HG03521 (cell line): ENCODE measurements around the gene PKN1.
A peak's percentile ranks its signal among the peaks of the same experiment; 100 is the strongest.
"Not testable (repeated sequence)": the region's sequence is repeated elsewhere in the genome, so short reads cannot be mapped to it uniquely, and the experiment has no call there.

Source experiments
- ATAC-seq: cut with Tn5 transposase; IDR thresholded peaks from one replicate; pipeline ENCODE4 v1.9.1; 2021; ENCODE audit warnings: mild to moderate bottlenecking, moderate library complexity; ENCODE audit not compliant: unreplicated experiment

PKN1 gene

DNA sequence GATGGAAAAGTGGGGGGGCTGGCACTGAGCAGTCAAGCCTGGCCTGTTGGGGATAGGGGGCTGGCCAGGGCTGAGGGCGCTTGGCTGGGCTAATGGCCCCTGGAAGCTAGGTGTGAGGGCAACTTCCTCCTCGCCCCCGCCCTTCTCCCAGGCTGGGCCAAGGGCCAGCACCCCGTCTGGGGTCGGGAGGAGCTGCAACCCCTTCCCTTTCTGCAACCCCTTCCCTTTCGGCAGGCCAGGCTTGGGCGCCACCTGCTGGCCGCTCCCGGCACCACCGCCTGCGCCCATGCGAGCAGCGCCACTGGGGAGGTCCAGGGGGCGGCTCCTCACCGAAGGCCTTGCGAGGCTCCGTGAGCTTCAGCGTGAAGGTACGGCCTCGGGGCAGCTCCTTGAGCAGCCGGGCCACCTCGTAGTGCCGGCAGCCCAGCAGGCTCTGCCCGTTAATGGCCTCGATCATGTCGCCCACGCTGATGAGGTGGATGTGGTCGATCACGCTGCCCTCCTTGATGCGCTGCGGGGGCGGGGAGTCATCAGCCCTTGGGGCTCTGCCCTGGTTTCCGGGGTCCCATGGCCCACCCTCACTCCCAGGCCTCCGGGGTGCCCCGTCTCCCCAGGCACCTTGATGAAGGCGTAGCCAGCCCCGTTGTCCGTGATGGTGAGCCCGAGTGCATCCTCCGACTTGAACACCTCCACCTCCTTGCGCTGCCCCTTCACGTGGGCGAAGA lies 47.0 kb downstream of the PKN1 start:
- no peak for ATAC-seq

DNA sequence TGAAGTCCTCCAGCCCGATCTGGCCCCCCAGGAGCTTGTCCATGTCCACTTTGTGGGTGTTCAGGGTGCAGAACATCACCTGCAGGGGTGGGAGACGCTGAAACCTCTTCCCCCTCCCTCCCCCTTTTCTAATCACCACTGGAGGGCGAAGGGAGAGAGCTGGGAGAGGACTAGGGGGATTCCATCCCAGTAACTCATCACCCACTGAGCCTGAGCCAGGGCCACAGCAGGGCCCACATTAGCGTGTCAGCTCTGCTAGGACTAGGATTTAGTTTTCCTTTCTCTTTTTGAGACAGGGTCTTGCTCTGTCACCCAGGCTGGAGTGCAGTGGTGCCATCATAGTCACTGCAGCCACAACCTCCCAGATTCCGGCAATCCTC lies 47.6 kb downstream of the PKN1 start:
- no peak for ATAC-seq

- no peak for ATAC-seq
These were observed 49.3 kb downstream of the PKN1 start for GRCh38 chr19:14482172-14482941.

DNA sequence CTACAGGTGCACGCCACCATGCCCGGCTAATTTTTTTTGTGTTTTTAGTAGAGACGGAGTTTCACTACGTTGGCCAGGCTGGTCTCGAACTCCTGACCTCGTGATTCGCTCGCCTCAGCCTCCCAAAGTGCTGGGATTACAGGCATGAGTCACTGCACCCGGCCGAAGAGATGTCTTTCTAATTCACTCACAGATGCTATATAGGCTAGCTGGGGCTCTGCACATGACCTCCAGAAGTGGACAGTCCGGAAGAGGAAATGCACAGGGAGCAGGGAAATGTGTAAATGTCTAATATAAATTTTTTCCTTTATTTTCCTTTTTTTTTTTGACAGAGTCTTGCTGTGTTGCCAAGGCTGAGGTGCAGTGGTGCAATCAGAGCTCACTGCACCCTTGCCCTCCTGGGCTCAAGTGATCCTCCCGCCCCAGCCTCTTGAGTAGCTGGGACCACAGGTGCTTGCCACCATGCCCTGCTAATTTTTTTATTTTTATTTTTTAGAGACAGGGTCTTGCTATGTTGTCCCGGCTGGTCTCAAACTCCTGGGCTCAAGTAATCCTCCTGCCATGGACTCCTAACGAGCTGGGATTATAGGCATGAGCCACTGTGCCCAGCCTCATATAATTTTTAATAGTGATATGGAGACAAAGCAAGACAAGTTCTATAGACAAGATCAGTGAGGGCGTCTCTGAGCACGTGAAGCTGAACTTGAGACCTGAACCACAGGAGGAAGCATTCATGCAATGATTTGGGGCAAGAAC lies 54.4 kb downstream of the PKN1 start:
- ATAC-seq, result no peak

GRCh38 chr19:14492756-14493337 lies 59.7 kb downstream of the PKN1 start:
- no peak for ATAC-seq

DNA sequence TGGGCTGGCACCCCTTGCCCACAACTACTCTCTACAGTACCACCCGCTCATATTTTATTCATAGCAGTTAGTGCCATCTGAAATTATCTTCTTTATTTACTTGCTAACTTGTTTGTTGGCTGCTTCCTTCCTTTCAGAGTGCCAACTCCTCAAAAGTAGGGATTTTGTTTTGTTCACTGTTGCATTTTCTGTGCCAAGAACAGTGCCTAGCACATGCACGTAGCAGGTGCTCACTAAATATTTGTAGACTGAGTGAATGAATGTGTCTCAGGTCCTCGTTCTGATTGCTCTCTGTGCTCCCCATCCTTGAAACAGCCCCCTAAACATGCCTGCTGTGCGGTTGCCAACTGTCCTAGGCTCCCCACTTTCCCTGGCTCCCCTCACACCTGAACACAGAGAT lies 61.3 kb downstream of the PKN1 start:
- no peak for ATAC-seq

DNA sequence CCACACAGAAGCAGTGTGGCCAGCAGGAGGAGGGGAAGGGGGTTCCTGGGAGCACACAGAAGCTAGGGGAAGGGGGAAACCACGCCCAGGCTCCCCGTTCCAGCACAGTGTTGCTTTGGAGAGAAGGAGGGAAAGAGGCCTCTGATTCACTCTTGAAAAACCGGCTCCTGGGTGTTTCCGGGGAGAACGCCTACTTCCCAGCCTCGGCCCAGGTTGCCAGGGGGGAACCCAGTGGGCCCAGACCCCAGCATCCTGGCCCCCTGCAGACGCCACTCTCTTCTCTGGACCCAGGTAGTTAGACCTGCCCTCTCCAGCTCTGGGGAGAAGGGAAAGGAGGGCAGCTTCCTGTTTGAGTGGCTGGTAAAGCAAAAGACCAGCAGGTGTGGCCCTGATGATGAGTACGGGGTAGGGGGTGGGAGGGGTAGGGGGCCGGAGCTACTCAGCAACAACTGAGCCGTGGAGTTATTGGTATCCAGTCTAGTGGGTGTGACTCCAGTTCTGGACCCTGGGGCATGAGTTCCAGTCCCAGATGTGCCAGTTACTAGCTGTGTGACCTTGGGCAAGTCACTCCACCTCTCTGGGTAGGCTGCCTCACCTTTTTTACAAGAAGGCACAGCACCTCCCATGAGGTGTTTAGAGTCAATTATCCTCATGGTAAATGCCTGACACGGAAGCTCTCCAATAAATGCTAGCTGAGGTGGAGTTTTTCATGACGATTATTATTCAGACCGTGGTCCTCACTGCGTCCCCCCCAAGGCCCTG lies 62.0 kb downstream of the PKN1 start:
- no peak for ATAC-seq

DNA sequence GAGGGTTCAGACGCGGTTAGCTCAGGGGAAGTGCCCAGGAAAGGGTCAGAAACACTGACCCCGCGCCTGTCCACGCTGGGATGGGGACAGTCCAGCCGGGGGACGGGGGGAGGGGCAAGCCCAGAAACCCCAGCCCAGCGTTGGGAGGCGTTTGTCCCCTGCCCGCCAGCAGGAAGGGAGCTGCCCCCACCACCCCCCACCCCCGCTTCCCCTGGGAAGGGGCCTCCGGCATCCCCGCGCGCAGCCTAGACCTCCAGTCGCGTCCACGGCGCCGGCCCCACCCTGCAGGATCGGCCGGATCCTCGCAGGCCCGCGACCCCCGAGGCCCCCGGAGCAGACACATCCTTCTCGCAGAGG lies 62.5 kb downstream of the PKN1 start:
- ATAC-seq, result no peak

GRCh38 chr19:14496029-14496833 lies 63.1 kb downstream of the PKN1 start, which contains the start of gene GIPC1:
Gene GIPC1, minus strand, starts transcription at chr19:14496127. Its CDS starts 13,151 bp downstream, at chr19:14482976.
- ATAC-seq, result peak; percentile 73

DNA sequence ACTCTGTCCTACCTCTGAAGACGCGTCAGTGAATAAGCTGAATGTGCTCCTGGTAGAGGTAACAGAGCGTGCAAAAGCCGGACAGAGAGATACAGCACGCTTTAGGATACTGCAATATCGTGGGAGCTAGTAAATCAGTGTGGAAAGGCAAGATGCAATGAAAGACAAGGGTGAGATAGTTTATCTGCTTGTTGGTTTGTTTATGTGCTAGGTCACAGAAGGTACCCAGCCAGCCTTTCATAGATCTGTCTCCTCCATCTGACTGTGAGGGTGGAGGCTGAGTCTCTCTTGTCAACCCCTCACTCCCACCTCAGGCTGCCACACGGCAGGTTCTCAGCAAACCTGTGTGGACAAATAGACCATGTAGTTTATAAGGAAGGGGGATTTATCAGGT lies 63.7 kb downstream of the PKN1 start:
- no peak for ATAC-seq

- ATAC-seq, result no peak
These were observed 64.3 kb downstream of the PKN1 start for GRCh38 chr19:14497228-14497921.

- no peak for ATAC-seq
These were observed 69.4 kb downstream of the PKN1 start for GRCh38 chr19:14502334-14503092.

DNA sequence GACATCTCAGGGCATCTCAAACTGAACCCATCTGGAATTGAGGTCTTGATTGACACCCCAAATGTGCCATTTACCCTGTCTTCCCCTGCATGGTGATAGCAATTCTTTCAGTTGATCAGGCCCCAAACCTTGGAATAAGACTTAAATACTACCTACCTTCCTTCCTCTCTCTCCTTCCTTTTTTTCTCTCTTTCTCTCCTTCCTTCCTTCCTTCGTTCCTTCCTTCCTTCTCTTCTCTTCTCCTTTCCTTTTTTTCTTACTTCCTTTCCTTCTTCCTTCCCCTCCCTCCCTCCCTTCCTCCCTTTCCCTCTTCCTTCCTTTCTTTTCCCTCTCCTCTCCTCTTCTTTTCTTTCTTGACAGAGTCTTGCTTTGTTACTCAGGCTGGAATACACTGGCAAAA lies 70.2 kb downstream of the PKN1 start:
- no peak for ATAC-seq

DNA sequence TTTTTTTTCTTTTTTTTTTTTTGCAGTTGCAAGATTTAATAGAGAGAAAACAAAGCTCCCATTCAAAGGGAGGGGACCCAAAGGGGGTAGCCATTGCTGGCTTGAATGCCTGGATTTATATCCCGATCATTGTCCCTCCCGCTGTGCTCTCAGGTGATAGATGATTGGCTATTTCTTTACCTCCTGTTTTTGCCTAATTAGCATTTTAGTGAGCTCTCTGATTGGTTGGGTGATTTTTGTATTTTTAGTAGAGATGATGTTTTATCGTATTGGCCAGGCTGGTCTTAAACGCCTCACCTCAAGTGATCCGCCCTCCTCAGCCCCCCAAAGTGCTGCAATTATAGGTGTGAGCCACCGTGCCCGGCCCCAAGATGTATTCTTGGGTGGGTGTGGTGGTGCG lies 71.5 kb downstream of the PKN1 start:
- not testable (repeated sequence) for ATAC-seq

GRCh38 chr19:14505488-14506239 lies 72.6 kb downstream of the PKN1 start:
- no peak for ATAC-seq

- ATAC-seq, result no peak
These were observed 74.8 kb downstream of the PKN1 start for GRCh38 chr19:14507704-14508542.
